ENCODE results near the gene ZNF750. TPM values are rescaled to one million over a fixed set of nuclear protein-coding genes. Genes with fewer than 3 reads are reported as not detected.

The ZNF750 gene
- total and polyA plus RNA-seq, 3 donors from 2014 or later, result 0.21 to 0.63 (median 0.50) TPM

DNA sequence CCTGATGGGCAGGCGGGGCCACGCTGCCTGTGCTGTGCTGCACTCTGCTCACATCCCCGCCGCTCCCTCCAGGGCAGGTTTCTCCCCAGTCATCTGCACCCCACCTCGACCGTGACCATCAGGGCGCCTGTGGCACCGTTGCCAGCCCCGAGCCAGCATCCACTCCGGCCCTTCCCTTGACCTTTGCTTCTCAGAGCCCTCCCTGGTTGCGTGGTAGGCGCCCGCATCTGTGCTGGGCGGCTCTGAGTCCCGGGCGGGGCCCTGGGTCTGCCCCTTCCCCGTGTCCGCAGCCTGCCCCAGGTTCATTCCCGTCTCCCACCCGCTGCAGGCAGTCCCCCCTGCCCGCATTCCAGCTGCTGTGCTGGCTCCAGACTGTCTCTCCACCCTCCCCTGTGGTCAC, 33.2 kb downstream of the ZNF750 start:
- no peaks in the 10 kb centered on the region for H3K27me3 ChIP-seq
- H3K4me3 ChIP-seq, result no peak overlapping the region
- peaks cover 3% of the 10 kb centered on the region for H3K4me1 ChIP-seq
- H3K9me3 ChIP-seq, result no peaks in the 10 kb centered on the region
- TF ChIP-seq POLR2A (IDR thresholded peaks at IDR 0.05), result no peak
- TF ChIP-seq, protein P1, sequence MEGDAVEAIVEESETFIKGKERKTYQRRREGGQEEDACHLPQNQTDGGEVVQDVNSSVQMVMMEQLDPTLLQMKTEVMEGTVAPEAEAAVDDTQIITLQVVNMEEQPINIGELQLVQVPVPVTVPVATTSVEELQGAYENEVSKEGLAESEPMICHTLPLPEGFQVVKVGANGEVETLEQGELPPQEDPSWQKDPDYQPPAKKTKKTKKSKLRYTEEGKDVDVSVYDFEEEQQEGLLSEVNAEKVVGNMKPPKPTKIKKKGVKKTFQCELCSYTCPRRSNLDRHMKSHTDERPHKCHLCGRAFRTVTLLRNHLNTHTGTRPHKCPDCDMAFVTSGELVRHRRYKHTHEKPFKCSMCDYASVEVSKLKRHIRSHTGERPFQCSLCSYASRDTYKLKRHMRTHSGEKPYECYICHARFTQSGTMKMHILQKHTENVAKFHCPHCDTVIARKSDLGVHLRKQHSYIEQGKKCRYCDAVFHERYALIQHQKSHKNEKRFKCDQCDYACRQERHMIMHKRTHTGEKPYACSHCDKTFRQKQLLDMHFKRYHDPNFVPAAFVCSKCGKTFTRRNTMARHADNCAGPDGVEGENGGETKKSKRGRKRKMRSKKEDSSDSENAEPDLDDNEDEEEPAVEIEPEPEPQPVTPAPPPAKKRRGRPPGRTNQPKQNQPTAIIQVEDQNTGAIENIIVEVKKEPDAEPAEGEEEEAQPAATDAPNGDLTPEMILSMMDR (IDR thresholded peaks at IDR 0.05), result no peak
- WGBS, 2 donors, result 91 to 94% methylated on average over 21 of the region's 21 CpGs
- intact Hi-C loops (cut with DNase I; ENCODE audit: low total_unique reads), result no loop called here
- DNase-seq, result no peak
- H3K27ac ChIP-seq, result no peak overlapping the region
- no peaks in the 10 kb centered on the region for H3K36me3 ChIP-seq (ENCODE audit: low read depth, missing control alignments)

DNA sequence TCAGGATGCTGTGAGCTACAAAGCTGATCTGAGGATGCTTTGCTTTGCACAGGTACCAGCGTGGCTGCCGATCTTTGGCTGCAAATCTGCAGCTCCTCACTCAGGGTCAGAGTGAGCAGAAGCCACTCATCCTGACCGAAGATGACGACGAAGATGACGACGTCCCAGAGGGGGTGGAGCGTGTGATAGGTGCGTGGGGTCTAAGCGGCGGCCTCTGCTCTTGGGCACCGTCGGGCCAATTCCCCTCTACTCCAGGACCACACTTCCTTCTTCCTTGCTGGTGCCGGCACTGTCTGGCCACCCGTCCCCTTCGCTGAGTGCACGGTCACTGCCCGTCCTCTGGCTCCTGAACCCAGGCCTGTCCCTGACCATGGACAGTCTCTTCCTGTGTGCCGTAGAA, 34.0 kb downstream of the ZNF750 start:
- Histone ChIP-seq H3K4me1 (peaks cover 3% of the 10 kb centered on the region), H3K27me3 (no peaks in the 10 kb centered on the region), H3K9me3 (no peaks in the 10 kb centered on the region), H3K27ac (no peak overlapping the region), H3K4me3 (no peak overlapping the region), H3K36me3 (ENCODE audit: low read depth, missing control alignments) (no peaks in the 10 kb centered on the region)
- 95 to 97% methylated on average over 18 to 19 of the region's 19 CpGs for WGBS, 2 donors
- intact Hi-C loops (cut with DNase I; ENCODE audit: low total_unique reads), result no loop called here
- TF ChIP-seq POLR2A (IDR thresholded peaks at IDR 0.05), result no peak
- TF ChIP-seq, protein P1 (IDR thresholded peaks at IDR 0.05), result no peak
- DNase-seq, result no peak

DNA sequence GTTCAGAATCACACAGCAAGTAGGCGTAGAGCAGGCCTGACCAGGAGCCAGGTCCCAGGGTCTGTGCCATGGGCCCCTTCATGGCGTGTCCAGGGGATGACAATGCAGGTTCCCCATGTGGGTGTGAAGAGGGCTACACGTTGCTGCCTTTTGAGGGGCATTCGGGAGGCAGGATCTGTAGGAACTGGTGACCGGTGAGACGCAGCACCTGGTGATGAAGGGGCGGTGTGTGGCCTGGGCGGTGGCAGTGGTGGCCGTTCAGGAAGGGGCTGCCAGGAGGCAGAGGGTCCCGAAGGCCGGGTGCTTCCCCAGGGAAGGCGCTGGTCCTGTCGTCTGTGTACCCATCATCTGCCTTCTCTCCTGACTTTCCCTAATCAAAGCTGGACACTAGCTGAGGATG, 34.6 kb downstream of the ZNF750 start:
- H3K27me3 ChIP-seq, result no peaks in the 10 kb centered on the region
- peaks cover 3% of the 10 kb centered on the region for H3K4me1 ChIP-seq
- H3K4me3 ChIP-seq, result no peak overlapping the region
- TF ChIP-seq, protein P1 (IDR thresholded peaks at IDR 0.05), result no peak
- no peak for TF ChIP-seq POLR2A (IDR thresholded peaks at IDR 0.05)
- H3K36me3 ChIP-seq (ENCODE audit: low read depth, missing control alignments), result no peaks in the 10 kb centered on the region
- no peaks in the 10 kb centered on the region for H3K9me3 ChIP-seq
- H3K27ac ChIP-seq, result no peak overlapping the region
- DNase-seq, result no peak
- 81 to 89% methylated on average over 11 to 13 of the region's 13 CpGs for WGBS, 2 donors
- intact Hi-C loops (cut with DNase I; ENCODE audit: low total_unique reads), result no loop called here

DNA sequence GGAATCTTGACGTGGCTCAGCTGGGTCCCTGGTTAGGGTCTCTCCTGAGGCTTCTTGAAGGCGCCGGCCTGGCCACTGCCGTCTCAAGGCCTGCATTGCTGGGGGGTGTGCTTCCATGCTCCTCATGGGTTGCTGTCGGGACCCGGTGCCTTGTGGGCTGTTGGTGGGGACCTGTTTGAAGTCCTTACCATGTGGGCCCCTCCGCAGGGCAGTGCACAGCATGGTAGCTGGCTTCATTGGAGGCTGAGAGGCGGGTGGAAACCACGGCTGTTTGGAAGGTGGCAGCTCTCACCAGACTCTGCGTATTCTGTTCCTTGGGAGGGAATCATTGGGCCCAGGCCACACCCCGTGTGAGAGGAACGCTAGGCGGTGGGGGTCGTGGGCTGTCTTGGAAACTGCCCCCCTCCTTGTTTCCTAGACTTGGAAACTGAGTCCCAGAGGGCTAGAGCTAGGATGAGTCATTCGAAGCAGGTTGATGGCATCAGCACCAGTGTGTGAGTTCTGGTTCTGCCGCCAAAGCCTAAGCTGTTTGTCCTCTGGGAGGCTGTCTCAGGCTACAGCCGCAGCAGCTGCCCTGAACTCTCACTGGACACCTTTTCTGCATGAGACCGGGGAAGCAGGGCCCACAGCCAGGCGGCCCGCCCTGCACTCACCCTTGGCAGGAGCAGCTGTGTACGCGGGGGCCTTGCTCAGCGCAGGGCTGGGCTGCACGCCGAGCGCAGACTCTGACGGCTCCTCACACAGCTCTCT, 35.2 kb downstream of the ZNF750 start:
- H3K27me3 ChIP-seq, result no peaks in the 10 kb centered on the region
- H3K4me1 ChIP-seq, result peaks cover 3% of the 10 kb centered on the region
- DNase-seq, result peak; percentile 86
- intact Hi-C loops (cut with DNase I; ENCODE audit: low total_unique reads), result no loop called here
- no peaks in the 10 kb centered on the region for H3K9me3 ChIP-seq
- no peaks in the 10 kb centered on the region for H3K36me3 ChIP-seq (ENCODE audit: low read depth, missing control alignments)
- WGBS, 2 donors, result 58 to 68% methylated on average over 9 to 27 of the region's 27 CpGs
- H3K4me3 ChIP-seq, result no peak overlapping the region
- TF ChIP-seq POLR2A (IDR thresholded peaks at IDR 0.05), result no peak
- TF ChIP-seq, protein P1 (IDR thresholded peaks at IDR 0.05), result no peak
- H3K27ac ChIP-seq, result no peak overlapping the region

DNA sequence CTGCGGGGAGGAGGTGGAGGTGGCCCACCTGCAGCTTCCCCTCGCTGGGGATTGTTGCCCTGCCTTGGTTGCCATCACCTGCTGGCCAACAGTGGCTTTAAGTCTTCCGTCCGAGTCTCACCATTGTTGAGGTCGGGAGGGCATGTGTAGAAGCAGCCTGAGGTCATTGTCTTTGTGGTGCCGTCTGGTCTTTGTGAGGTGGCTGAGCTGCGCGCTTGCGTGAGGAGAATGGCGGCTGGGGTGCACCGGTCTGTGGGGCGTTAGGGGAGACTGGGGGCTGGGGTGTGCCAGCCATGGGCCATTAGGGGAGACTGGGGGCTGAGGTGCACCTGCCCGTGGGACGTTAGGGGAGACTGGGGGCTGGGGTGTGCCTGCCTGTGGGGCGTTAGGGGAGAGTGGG, 36.2 kb downstream of the ZNF750 start:
- 91 to 95% methylated on average over 11 to 15 of the region's 15 CpGs for WGBS, 2 donors

More for the DNA sequence above, 36.2 kb downstream of the ZNF750 start:
- H3K27me3 ChIP-seq, result no peaks in the 10 kb centered on the region
- H3K4me3 ChIP-seq, result no peak overlapping the region
- no peak overlapping the region for H3K27ac ChIP-seq
- TF ChIP-seq, protein P1 (IDR thresholded peaks at IDR 0.05), result no peak
- TF ChIP-seq POLR2A (IDR thresholded peaks at IDR 0.05), result no peak
- intact Hi-C loops (cut with DNase I; ENCODE audit: low total_unique reads), result no loop called here
- no peaks in the 10 kb centered on the region for H3K9me3 ChIP-seq
- H3K36me3 ChIP-seq (ENCODE audit: low read depth, missing control alignments), result no peaks in the 10 kb centered on the region
- H3K4me1 ChIP-seq, result peaks cover 3% of the 10 kb centered on the region
- DNase-seq, result no peak
